ENCODE measurements around the gene CD247. TPM values are rescaled to one million over a fixed set of nuclear protein-coding genes. Genes with fewer than 3 reads are reported as not detected.

The CD247 gene
- polyA plus RNA-seq, 1 of the 3 experiments (the other 2 are of a cell fraction) = 0.08 TPM

DNA sequence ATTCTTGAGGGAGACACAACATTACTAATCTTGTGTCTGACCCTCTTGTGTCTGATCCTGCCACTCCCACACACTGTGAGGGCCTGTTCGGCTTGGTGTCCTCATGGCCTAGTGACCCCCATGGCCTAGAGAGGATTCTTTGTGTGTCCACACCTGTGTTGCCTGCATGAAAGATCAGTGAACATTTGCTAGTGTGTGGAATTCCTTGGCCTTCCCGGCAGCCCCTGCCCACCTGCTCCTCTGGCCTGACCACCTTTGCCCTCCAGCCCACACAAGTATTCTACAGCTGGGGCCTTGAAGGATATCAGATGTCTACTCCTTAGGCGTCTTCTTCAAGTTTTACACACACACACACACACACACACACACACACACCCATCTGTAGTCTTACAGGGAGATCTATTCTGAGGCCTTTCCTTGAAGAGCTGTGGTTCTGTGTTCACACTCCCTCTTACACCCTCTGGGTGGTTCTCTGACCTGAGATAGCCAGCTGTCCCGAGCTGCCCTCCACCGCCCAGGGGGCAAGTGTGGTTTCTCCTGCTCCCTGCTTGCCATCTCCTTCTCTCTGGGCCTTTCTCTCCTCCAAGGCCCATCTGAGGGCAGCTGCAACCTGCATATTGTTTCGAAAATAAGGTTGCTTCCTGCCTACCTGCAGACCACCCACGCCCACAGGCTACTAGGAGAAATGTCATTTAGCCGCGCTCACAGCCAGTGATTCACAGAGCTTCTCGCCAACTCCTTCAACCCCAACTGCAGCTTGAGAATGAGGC, 45.4 kb downstream of the CD247 start:
- 0 out of 2 replicates have a peak, but pooled peaks cover 6% of the 10 kb centered on the region for H3K27me3 ChIP-seq (ENCODE audit: insufficient read depth)
- no peak overlapping the region for H3K27ac ChIP-seq (ENCODE audit: low read depth in 2 of 2, low read length in 1 of 2)
- H3K9me3 ChIP-seq = no peaks in the 10 kb centered on the region
- H4K20me1 ChIP-seq (ENCODE audit: insufficient read depth) = no peaks in the 10 kb centered on the region
- H3K9ac ChIP-seq = no peak overlapping the region
- TF ChIP-seq, protein P1, sequence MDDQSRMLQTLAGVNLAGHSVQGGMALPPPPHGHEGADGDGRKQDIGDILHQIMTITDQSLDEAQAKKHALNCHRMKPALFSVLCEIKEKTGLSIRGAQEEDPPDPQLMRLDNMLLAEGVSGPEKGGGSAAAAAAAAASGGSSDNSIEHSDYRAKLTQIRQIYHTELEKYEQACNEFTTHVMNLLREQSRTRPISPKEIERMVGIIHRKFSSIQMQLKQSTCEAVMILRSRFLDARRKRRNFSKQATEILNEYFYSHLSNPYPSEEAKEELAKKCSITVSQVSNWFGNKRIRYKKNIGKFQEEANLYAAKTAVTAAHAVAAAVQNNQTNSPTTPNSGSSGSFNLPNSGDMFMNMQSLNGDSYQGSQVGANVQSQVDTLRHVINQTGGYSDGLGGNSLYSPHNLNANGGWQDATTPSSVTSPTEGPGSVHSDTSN (IDR thresholded peaks at IDR 0.05) = no peak
- TF ChIP-seq MEF2A (IDR thresholded peaks at IDR 0.05; ENCODE audit: borderline replicate concordance, low read depth) = no peak
- no peak for TF ChIP-seq SMC3 (IDR thresholded peaks at IDR 0.05; ENCODE audit: low read depth, low read length)
- no peak for TF ChIP-seq NRF1 (IDR thresholded peaks at IDR 0.05; ENCODE audit: low read depth, low read length)
- TF ChIP-seq ELF1 (IDR thresholded peaks at IDR 0.05) = no peak
- no peak for TF ChIP-seq ZBTB33 (IDR thresholded peaks at IDR 0.05; ENCODE audit: borderline replicate concordance, low read depth)
- TF ChIP-seq RFX5 (IDR thresholded peaks at IDR 0.05; ENCODE audit: low read length) = no peak
- TF ChIP-seq, protein P2, sequence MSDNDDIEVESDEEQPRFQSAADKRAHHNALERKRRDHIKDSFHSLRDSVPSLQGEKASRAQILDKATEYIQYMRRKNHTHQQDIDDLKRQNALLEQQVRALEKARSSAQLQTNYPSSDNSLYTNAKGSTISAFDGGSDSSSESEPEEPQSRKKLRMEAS (IDR thresholded peaks at IDR 0.05; ENCODE audit: low read depth) = no peak
- TF ChIP-seq GABPA (IDR thresholded peaks at IDR 0.05; ENCODE audit: low read depth) = no peak
- no peak for TF ChIP-seq YY1 (IDR thresholded peaks at IDR 0.05; ENCODE audit: low read depth)
- TF ChIP-seq EZH2phosphoT487 (IDR thresholded peaks at IDR 0.05; ENCODE audit: borderline replicate concordance, low read depth) = no peak
- TF ChIP-seq JUND (IDR thresholded peaks at IDR 0.05) = no peak
- no peaks in the 10 kb centered on the region for H3F3A ChIP-seq (replicated peaks; ENCODE audit: insufficient read depth)
- H3K4me2 ChIP-seq = no peak overlapping the region
- H3K36me3 ChIP-seq (replicated peaks in 1 of 2; ENCODE audit: control insufficient read depth in 1 of 2, insufficient read depth in 2 of 2, low read length in 1 of 2) = no peaks in the 10 kb centered on the region
- CTCF ChIA-PET = interaction anchor here (0.8 kb wide), 1 partner anchor 15 kb away, joined by 3 read pairs; no protein-coding TSS in a partner anchor
- peaks cover 0 to 7% of the 10 kb centered on the region in 2 experiments; a peak in 1 of 4 replicates for H3K4me1 ChIP-seq (ENCODE audit: control insufficient read depth in 1 of 2, insufficient read depth in 2 of 2, low read depth in 1 of 2, low read length in 1 of 2)
- no peak overlapping the region for H2AFZ ChIP-seq (ENCODE audit: low read depth)
- no peak for DNase-seq
- WGBS (ENCODE audit: low lambda C conversion rate) = 74% methylated on average over 9 of the region's 10 CpGs
- POLR2A ChIA-PET = no interaction called here
- no peaks in the 10 kb centered on the region for H3K9me2 ChIP-seq
- no peaks in the 10 kb centered on the region for H3K79me2 ChIP-seq (ENCODE audit: insufficient read depth)
- no peak overlapping the region for H3K4me3 ChIP-seq (ENCODE audit: low read depth in 2 of 2, low read length in 1 of 2)

DNA sequence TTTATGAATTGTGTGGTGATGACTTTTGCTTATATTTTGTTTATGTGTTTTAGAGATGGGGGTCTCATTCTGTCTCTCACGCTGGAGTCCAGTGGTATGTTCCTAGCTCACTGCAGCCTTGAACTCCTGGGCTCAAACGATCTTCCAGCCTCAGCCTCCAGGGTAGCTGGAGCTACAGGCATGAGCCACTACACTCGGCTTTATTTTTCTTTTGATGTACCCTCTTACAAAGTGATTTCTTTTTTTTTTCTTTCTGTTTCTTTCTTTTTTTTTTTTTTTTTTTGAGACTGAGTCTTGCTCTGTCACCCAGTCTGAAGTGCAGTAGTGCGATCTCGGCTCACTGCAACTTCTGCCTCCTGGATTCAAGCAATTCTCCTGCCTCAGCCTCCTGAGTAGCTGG, 46.8 kb downstream of the CD247 start:
- CTCF ChIA-PET = interaction anchor here (1.3 kb wide), 1 partner anchor 62 kb away, joined by 5 read pairs; no protein-coding TSS in a partner anchor
- DNase-seq = no peak
- Histone ChIP-seq H3K9me2 (no peaks in the 10 kb centered on the region), H2AFZ (ENCODE audit: low read depth) (no peak overlapping the region), H3K27me3 (ENCODE audit: insufficient read depth) (no peaks in the 10 kb centered on the region), H3K36me3 (replicated peaks in 1 of 2; ENCODE audit: control insufficient read depth in 1 of 2, insufficient read depth in 2 of 2, low read length in 1 of 2) (no peaks in the 10 kb centered on the region), H3K4me1 (ENCODE audit: control insufficient read depth in 1 of 2, insufficient read depth in 2 of 2, low read depth in 1 of 2, low read length in 1 of 2) (peaks cover 0 to 7% of the 10 kb centered on the region in 2 experiments; a peak in 1 of 4 replicates), H3F3A (replicated peaks; ENCODE audit: insufficient read depth) (no peaks in the 10 kb centered on the region), H3K4me2 (no peak overlapping the region), H3K9me3 (no peaks in the 10 kb centered on the region), H3K4me3 (ENCODE audit: low read depth in 2 of 2, low read length in 1 of 2) (no peak overlapping the region), H3K9ac (no peak overlapping the region), H4K20me1 (ENCODE audit: insufficient read depth) (no peaks in the 10 kb centered on the region), H3K27ac (ENCODE audit: low read depth in 2 of 2, low read length in 1 of 2) (no peak overlapping the region), H3K79me2 (ENCODE audit: insufficient read depth) (no peaks in the 10 kb centered on the region)
- WGBS (ENCODE audit: low lambda C conversion rate) = 70% methylated on average over 5 of the region's 5 CpGs
- TF ChIP-seq RFX5 (IDR thresholded peaks at IDR 0.05; ENCODE audit: low read length) (no peak), GABPA (IDR thresholded peaks at IDR 0.05; ENCODE audit: low read depth) (no peak), RAD21 (IDR thresholded peaks at IDR 0.05; ENCODE audit: low read length) (no peak), FOXJ3 (CRISPR knock-in tag; IDR thresholded peaks at IDR 0.05) (no peak), POLR2AphosphoS5 (IDR thresholded peaks at IDR 0.05; ENCODE audit: low read depth, low read length) (no peak), CHD2 (IDR thresholded peaks at IDR 0.05; ENCODE audit: low read length, partially characterized antibody) (no peak), RXRA (IDR thresholded peaks at IDR 0.05; ENCODE audit: borderline replicate concordance, low read depth) (no peak), JUND (IDR thresholded peaks at IDR 0.05) (no peak), MXI1 (IDR thresholded peaks at IDR 0.05; ENCODE audit: low read depth, low read length) (no peak)
- TF ChIP-seq, protein P3, sequence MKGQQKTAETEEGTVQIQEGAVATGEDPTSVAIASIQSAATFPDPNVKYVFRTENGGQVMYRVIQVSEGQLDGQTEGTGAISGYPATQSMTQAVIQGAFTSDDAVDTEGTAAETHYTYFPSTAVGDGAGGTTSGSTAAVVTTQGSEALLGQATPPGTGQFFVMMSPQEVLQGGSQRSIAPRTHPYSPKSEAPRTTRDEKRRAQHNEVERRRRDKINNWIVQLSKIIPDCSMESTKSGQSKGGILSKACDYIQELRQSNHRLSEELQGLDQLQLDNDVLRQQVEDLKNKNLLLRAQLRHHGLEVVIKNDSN (IDR thresholded peaks at IDR 0.05; ENCODE audit: borderline replicate concordance, low read depth) = no peak
- TF ChIP-seq, protein P4, sequence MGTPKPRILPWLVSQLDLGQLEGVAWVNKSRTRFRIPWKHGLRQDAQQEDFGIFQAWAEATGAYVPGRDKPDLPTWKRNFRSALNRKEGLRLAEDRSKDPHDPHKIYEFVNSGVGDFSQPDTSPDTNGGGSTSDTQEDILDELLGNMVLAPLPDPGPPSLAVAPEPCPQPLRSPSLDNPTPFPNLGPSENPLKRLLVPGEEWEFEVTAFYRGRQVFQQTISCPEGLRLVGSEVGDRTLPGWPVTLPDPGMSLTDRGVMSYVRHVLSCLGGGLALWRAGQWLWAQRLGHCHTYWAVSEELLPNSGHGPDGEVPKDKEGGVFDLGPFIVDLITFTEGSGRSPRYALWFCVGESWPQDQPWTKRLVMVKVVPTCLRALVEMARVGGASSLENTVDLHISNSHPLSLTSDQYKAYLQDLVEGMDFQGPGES (IDR thresholded peaks at IDR 0.05; ENCODE audit: low read depth, low read length) = no peak
- POLR2A ChIA-PET = no interaction called here

Measured in SK-N-SH (cell line).